ENCODE measurements around the gene CCDC86. TPM values are rescaled to one million over a fixed set of nuclear protein-coding genes. Genes with fewer than 3 reads are reported as not detected.

CCDC86 gene
- total RNA-seq, 1 experiment from 2014 or later: 11.4 TPM

- Histone ChIP-seq H3K9me3 (no peaks in the 10 kb centered on the region), H3K36me3 (no peaks in the 10 kb centered on the region), H3K27me3 (no peaks in the 10 kb centered on the region), H3K4me3 (no peak overlapping the region)
- no peak for DNase-seq
Observed at GRCh38 chr11:60858236-60858635, 16.3 kb downstream of the CCDC86 start.

DNA sequence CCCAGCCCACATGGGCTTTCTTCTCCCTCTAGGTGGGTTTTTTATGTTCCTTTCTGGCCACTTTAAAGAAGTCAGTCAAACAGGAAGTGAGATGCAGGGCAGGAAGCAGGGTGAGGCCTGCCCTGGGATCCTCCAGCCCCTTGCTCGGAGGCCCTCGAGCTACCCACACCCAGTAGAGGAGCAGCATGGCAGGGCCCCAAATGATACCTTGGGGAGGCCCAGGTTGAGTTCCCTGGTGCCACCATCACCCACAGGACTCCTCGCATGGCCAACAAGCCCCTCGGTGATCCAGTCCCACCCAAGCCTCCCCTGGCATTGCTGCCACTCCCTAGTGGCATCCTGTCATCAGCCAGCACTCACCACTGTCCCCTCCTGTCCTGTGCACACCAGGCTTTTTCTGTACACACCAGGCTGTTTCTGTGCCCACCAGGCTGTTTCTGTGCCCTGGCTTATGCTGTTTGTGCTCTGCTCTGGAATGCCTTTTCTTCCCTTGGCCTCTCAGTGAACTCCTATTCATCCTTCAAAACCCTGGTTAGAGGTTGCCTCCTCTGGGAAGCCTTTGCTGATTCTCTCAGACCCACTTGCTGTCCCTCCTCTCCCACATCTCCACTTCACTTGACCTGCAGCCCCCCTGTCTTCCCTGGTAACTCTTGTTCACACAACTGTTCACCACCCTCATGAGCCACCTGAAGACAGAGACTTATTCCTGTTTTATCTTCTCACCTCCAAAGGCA, 17.0 kb downstream of the CCDC86 start:
- Histone ChIP-seq H3K36me3 (no peaks in the 10 kb centered on the region), H3K27me3 (no peaks in the 10 kb centered on the region), H3K9me3 (no peaks in the 10 kb centered on the region), H3K4me3 (no peak overlapping the region)
- no peak for DNase-seq

GRCh38 chr11:60859616-60860250, 17.8 kb downstream of the CCDC86 start:
- no peak overlapping the region for H3K4me3 ChIP-seq
- H3K27me3 ChIP-seq: no peaks in the 10 kb centered on the region
- H3K9me3 ChIP-seq: no peaks in the 10 kb centered on the region
- DNase-seq: no peak
- H3K36me3 ChIP-seq: no peaks in the 10 kb centered on the region

DNA sequence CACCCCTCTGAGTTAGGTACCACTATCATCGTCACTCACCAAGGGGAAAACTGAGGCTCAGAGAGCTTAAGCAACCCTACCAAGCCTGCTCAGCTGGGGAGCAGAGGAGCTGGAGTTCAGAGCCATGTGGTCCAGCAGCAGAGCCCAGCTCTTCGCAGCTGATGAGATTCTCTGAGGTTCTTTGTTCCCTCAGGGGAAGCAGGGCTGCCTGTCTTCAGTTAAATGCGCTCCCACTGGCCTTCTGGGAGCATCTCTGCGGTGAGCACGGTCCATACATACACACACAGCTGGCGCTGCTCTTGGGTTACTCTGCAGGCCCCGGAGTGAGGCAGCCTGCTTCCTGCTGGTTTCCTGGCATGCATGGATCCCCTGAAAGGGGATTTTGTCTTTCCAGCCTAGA, 19.0 kb downstream of the CCDC86 start:
- no peak for DNase-seq
- no peak overlapping the region for H3K4me3 ChIP-seq
- no peaks in the 10 kb centered on the region for H3K27me3 ChIP-seq
- no peaks in the 10 kb centered on the region for H3K9me3 ChIP-seq
- H3K36me3 ChIP-seq: no peaks in the 10 kb centered on the region

- no peak overlapping the region for H3K4me3 ChIP-seq
- DNase-seq: no peak
- H3K36me3 ChIP-seq: no peaks in the 10 kb centered on the region
- no peaks in the 10 kb centered on the region for H3K9me3 ChIP-seq
- H3K27me3 ChIP-seq: no peaks in the 10 kb centered on the region
Observed at GRCh38 chr11:60862171-60862570, 20.3 kb downstream of the CCDC86 start.

- no peak for DNase-seq
- Histone ChIP-seq H3K4me3 (no peak overlapping the region), H3K36me3 (no peaks in the 10 kb centered on the region), H3K27me3 (no peaks in the 10 kb centered on the region), H3K9me3 (no peaks in the 10 kb centered on the region)
Observed at GRCh38 chr11:60863550-60864521, 21.9 kb downstream of the CCDC86 start.

- Histone ChIP-seq H3K4me3 (no peak overlapping the region), H3K9me3 (no peaks in the 10 kb centered on the region), H3K36me3 (no peaks in the 10 kb centered on the region), H3K27me3 (no peaks in the 10 kb centered on the region)
- no peak for DNase-seq
Observed at GRCh38 chr11:60864856-60865513, 23.1 kb downstream of the CCDC86 start.

DNA sequence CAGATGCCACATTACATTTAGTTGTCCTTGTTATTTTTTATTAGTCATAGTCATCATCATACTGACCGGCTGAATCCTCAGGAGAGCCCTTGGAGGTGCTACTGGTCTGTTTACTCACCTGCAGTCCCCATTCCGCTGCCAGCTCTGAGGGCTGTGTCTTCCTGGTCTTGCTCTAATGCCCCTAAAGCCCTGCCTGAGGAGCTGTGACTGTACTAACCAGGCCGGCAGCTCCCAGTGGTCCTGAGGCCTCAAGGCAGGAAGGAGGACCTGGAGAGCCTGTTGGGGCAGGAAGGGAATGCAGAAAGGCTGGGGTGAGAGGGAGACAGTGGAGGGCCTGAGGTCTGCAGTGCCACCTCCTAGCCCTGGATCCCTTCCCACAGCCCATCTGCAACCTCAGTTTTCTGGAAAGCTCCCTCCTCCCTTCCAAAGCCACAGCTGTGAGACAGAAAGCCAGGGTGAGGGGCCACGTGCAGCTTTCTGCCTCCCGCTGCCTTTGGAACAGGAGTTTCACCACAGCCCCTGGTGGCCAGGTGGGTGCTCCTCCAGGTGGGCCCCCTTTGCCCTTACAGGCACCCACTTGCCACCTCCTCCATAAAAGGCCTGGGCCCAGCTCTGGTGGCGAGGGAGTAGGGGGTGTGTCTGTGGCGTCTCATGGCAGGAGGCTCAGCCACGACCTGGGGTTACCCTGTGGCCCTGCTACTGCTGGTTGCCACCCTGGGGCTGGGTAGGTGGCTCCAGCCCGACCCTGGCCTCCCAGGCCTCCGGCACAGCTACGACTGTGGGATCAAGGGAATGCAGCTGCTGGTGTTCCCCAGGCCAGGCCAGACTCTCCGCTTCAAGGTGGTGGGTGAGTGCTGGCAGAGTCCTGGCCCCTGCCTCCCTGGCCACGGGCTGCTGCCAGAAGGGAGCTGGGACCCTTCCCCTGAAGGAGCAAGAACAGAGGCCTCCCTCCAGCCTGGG, 25.3 kb downstream of the CCDC86 start, which contains the start of gene ZP1:
Gene ZP1 (plus strand): TSS at position 632 of the 960 bp plus-strand sequence. CDS start 20 bp downstream, at position 652.
- DNase-seq: no peak
- no peaks in the 10 kb centered on the region for H3K9me3 ChIP-seq
- no peaks in the 10 kb centered on the region for H3K36me3 ChIP-seq

DNA sequence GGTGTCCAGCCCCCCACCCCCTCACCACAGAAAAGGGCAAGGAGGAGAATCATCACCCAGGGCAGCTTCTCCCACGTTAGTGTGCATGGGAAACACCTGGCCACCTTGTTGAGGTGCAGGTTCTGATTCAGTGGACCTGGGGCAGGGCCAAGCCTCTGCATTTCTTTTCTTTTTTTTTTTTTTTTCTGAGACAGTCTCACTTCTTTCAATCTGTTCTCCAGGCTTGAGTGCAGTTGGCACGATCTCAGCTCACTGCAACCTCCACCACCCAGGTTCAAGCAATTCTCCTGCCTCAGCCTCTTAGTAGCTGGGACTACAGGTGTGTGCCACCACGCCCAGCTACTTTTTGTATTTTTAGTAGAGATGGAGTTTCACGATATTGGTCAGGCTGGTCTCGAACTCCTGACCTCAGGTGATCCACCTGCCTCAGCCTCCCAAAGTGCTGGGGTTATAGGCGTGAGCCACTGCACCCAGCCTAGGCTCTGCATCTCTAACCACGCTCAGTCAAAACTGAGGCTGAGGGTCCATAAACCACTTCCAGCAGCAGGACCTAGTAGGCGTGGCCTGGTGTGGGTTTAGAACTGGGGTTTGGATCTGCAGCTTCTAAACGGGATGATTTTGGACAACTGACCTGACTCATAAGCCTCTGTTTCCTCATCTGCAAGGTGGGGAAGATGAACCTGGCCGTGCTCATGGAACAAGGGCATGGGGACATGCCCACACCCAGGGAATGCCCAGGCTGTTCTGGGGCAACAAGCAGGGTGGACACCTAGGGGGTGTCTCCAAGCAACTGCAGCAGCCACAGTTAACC, 26.2 kb downstream of the CCDC86 start:
- H3K9me3 ChIP-seq: no peaks in the 10 kb centered on the region

More for the DNA sequence above, 25.3 kb downstream of the CCDC86 start, which contains the start of gene ZP1:
- Histone ChIP-seq H3K4me3 (no peak within 1 kb of the TSS), H3K27me3 (no peaks in the 10 kb centered on the region)

DNA sequence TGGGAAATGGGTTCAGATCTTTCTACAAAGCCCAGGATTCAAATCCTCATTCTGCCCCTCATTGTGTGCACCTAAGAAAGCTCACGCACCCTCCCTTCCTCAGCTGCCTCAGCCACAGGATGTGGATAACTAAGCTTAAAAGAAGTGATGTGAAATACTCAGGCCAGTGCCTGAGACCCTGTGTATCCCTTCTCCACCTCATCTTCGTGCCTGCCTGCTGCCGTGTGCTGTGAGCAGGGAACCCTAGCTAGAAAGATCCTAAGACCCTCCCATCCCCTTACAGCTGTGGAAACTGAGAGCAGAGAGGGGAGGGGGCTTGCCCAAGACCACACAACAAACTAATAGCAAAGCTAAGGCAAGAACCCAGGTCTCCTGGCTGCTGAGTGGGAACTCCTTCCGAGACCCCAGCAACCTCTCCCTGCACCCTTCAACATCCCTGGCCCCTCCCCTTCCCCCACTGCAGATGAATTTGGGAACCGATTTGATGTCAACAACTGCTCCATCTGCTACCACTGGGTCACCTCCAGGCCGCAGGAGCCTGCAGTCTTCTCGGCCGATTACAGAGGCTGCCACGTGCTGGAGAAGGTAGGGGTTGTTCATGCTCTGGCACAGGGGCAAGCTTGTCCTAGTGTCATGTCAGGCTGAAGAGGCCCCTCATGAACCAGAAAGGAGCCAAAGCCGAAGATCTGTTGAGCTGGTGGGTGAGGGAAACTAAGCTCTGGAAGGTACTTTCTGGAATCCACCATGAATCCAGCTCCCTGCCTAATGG, 27.0 kb downstream of the CCDC86 start:
- H3K36me3 ChIP-seq: no peaks in the 10 kb centered on the region
- H3K9me3 ChIP-seq: no peaks in the 10 kb centered on the region
- no peaks in the 10 kb centered on the region for H3K27me3 ChIP-seq
- H3K4me3 ChIP-seq: no peak overlapping the region
- DNase-seq: no peak

More for the DNA sequence above, 26.2 kb downstream of the CCDC86 start:
- Histone ChIP-seq H3K4me3 (no peak overlapping the region), H3K27me3 (no peaks in the 10 kb centered on the region), H3K36me3 (no peaks in the 10 kb centered on the region)
- DNase-seq: no peak

DNA sequence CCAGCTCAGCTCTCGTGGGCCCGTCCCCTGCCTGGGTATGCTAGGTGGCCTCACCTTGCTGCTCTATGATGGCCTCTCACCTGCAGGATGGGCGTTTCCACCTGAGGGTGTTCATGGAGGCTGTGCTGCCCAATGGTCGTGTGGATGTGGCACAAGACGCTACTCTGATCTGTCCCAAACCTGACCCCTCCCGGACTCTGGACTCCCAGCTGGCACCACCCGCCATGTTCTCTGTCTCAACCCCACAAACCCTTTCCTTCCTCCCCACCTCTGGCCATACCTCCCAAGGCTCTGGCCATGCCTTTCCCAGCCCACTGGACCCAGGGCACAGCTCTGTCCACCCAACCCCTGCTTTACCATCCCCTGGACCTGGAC, 27.5 kb downstream of the CCDC86 start:
- Histone ChIP-seq H3K27me3 (no peaks in the 10 kb centered on the region), H3K9me3 (no peaks in the 10 kb centered on the region), H3K36me3 (no peaks in the 10 kb centered on the region), H3K4me3 (no peak overlapping the region)
- no peak for DNase-seq

DNA sequence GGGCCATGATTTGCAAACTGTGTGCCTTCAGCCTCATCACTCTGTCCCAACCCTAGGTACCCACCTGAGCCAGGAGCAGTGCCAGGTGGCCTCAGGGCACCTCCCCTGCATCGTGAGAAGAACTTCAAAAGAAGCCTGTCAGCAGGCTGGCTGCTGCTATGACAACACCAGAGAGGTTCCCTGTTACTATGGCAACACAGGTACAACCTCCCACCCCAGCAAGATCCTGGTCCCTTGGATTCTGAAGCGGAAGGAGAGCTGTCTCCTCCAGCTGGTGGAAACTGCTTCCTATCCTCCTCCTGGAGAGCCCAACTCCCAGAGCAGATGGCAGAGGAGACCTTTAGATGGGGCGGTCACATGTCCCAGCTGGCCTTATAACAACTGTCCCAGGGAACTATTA, 28.4 kb downstream of the CCDC86 start:
- H3K9me3 ChIP-seq: no peaks in the 10 kb centered on the region
- H3K36me3 ChIP-seq: no peaks in the 10 kb centered on the region
- no peaks in the 10 kb centered on the region for H3K27me3 ChIP-seq
- no peak for DNase-seq
- no peak overlapping the region for H3K4me3 ChIP-seq

DNA sequence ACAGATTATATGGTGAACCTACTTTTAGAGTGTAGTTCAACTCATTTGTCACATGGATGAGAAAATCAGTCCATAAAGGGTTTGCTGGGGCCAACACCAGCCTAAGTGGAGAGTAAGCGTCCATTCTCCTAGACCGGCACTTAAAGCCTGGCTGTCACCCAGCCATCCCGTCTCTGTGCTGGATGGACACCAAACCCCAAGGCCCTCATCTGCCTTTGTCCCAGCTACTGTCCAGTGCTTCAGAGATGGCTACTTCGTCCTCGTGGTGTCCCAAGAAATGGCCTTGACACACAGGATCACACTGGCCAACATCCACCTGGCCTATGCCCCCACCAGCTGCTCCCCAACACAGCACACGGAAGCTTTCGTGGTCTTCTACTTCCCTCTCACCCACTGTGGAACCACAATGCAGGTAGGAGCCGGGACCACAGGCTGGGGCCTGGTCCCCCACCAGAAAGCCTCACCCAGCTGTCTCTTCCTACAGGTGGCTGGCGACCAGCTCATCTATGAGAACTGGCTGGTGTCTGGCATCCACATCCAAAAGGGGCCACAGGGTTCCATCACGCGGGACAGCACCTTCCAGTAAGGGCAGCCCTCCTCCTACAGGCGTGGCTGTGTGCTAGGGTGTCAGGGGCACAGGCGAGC, 28.9 kb downstream of the CCDC86 start:
- no peak for DNase-seq
- Histone ChIP-seq H3K36me3 (no peaks in the 10 kb centered on the region), H3K27me3 (no peaks in the 10 kb centered on the region), H3K4me3 (no peak overlapping the region), H3K9me3 (no peaks in the 10 kb centered on the region)
